NT2/D1 (cell line): Measurements from ENCODE around the gene PPP6R3.

Experiments
- DNase-seq: peaks from one replicate; pipeline ENCODE4 v3.0.0-alpha.2; 2011; ENCODE audit warnings: low read depth, low spot score
- H3K27me3 ChIP-seq: 2 replicates; pipeline ENCODE4 v1.6.0; 2011; ENCODE audit warnings: mild to moderate bottlenecking; ENCODE audit not compliant: insufficient read length, insufficient read depth
- H3K36me3 ChIP-seq: 2 replicates; pipeline ENCODE4 v1.6.1; 2011; ENCODE audit warnings: mild to moderate bottlenecking, low read length, mixed read lengths; ENCODE audit not compliant: insufficient read depth, insufficient read length
- H3K4me1 ChIP-seq: 2 replicates; pipeline ENCODE4 v1.5.1; 2011; ENCODE audit not compliant: insufficient read depth, insufficient read length
- H3K4me3 ChIP-seq: 2 replicates; pipeline ENCODE4 v1.5.1; 2011; ENCODE audit warnings: low read depth; ENCODE audit not compliant: insufficient read length
- H3K9ac ChIP-seq: 2 replicates; pipeline ENCODE4 v1.6.0; 2011; ENCODE audit warnings: low read depth; ENCODE audit not compliant: insufficient read length
- H3K9me3 ChIP-seq: 2 replicates; pipeline ENCODE4 v1.5.1; 2011; ENCODE audit warnings: mild to moderate bottlenecking, low read length; ENCODE audit not compliant: insufficient read depth
- SUZ12 ChIP-seq: IDR thresholded peaks from 2 replicates; pipeline ENCODE4 v1.6.1; 2011; ENCODE audit not compliant: insufficient read length, insufficient read depth; ENCODE audit errors: extremely low read depth
- YY1 ChIP-seq: IDR thresholded peaks from 2 replicates; pipeline ENCODE4 v1.6.1; 2011; ENCODE audit not compliant: insufficient read length, insufficient read depth
- ZNF274 ChIP-seq: IDR thresholded peaks from 2 replicates; pipeline ENCODE4 v1.6.1; 2011; ENCODE audit warnings: mild to moderate bottlenecking, low read depth, low read length

The PPP6R3 gene

GRCh38 chr11:68418648-68419047, 41.9 kb upstream of the PPP6R3 start:
- Histone ChIP-seq H3K9ac (no peak overlapping the region), H3K9me3 (no peaks in the 10 kb centered on the region), H3K4me1 (no peaks in the 10 kb centered on the region), H3K27me3 (no peaks in the 10 kb centered on the region), H3K36me3 (peaks cover 43% of the 10 kb centered on the region), H3K4me3 (no peak overlapping the region)
- TF ChIP-seq ZNF274 (no peak), SUZ12 (no peak), YY1 (no peak)
- no peak for DNase-seq

DNA sequence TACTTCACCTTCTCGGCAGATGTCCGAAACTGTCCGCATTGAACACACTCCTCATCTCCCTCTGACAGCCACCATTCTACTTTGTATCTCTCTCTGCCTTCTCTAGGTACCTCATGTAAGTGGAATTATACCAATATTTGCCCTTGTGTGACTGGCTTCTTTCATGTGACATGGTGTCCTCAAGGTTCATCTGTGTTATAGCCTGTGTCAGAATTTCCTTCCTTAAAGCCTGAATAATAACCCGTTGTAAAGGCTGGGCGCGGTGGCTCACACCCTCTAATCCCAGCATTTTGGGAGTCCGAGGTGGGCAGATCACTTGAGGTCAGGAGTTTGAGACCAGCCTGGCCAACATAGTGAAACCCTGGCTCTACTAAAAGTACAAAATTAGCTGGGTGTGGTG, 40.4 kb upstream of the PPP6R3 start:
- no peak for TF ChIP-seq ZNF274
- no peak for TF ChIP-seq YY1
- TF ChIP-seq SUZ12 = no peak
- DNase-seq = no peak
- Histone ChIP-seq H3K9ac (no peak overlapping the region), H3K36me3 (peaks cover 37% of the 10 kb centered on the region), H3K27me3 (no peaks in the 10 kb centered on the region), H3K9me3 (no peaks in the 10 kb centered on the region), H3K4me1 (no peaks in the 10 kb centered on the region), H3K4me3 (no peak overlapping the region)

GRCh38 chr11:68423481-68423880, 37.1 kb upstream of the PPP6R3 start:
- Histone ChIP-seq H3K27me3 (no peaks in the 10 kb centered on the region), H3K4me1 (no peaks in the 10 kb centered on the region), H3K9me3 (no peaks in the 10 kb centered on the region; the same call in 1 of the 2 replicates), H3K4me3 (no peak overlapping the region), H3K9ac (no peak overlapping the region), H3K36me3 (peaks cover 47% of the 10 kb centered on the region)
- TF ChIP-seq SUZ12 (no peak), ZNF274 (no peak), YY1 (no peak)
- DNase-seq = no peak

- TF ChIP-seq SUZ12 (no peak), ZNF274 (no peak), YY1 (no peak)
- H3K4me3 ChIP-seq = no peak overlapping the region
- peaks cover 2% of the 10 kb centered on the region; the same call in 1 of the 2 replicates for H3K9me3 ChIP-seq
- DNase-seq = no peak
- H3K9ac ChIP-seq = no peak overlapping the region
- H3K27me3 ChIP-seq = no peaks in the 10 kb centered on the region
- peaks cover 50% of the 10 kb centered on the region for H3K36me3 ChIP-seq
- no peaks in the 10 kb centered on the region for H3K4me1 ChIP-seq
Measured at GRCh38 chr11:68424101-68424632, 36.4 kb upstream of the PPP6R3 start.

- no peak for TF ChIP-seq ZNF274
- TF ChIP-seq SUZ12 = no peak
- TF ChIP-seq YY1 = no peak
- Histone ChIP-seq H3K9ac (no peak overlapping the region), H3K9me3 (peaks cover 11% of the 10 kb centered on the region), H3K27me3 (no peaks in the 10 kb centered on the region), H3K4me1 (no peaks in the 10 kb centered on the region), H3K36me3 (peaks cover 54% of the 10 kb centered on the region), H3K4me3 (no peak overlapping the region)
- DNase-seq = no peak
Measured at GRCh38 chr11:68424981-68425865, 35.3 kb upstream of the PPP6R3 start.

DNA sequence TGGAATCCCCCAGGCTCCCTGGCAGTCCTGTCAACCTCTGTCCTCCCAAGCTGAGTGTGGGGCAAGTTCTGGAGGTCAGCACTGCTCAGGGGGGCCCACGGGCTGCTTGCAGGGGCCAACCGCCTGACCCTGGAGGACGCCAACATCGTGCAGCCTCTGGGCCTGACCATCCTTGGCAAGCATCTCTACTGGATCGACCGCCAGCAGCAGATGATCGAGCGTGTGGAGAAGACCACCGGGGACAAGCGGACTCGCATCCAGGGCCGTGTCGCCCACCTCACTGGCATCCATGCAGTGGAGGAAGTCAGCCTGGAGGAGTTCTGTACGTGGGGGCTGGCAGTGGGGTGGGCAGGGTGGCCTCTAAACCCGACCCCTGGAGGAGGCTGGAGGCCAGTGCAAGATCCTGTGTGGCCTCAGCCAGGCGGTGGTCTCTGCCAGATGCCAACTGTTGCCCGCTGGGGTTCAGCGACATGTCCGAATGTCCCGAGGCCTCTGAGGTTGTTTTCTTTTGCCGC, 34.6 kb upstream of the PPP6R3 start:
- TF ChIP-seq SUZ12 (no peak), ZNF274 (no peak), YY1 (no peak)
- no peak for DNase-seq
- no peak overlapping the region for H3K9ac ChIP-seq
- H3K27me3 ChIP-seq = no peaks in the 10 kb centered on the region
- H3K4me3 ChIP-seq = no peak overlapping the region
- peaks cover 11% of the 10 kb centered on the region for H3K9me3 ChIP-seq
- peaks cover 61% of the 10 kb centered on the region for H3K36me3 ChIP-seq
- H3K4me1 ChIP-seq = no peaks in the 10 kb centered on the region

- H3K4me1 ChIP-seq = no peaks in the 10 kb centered on the region
- H3K9ac ChIP-seq = no peak overlapping the region
- TF ChIP-seq ZNF274 (no peak), YY1 (no peak), SUZ12 (no peak)
- H3K27me3 ChIP-seq = no peaks in the 10 kb centered on the region
- peaks cover 11% of the 10 kb centered on the region for H3K9me3 ChIP-seq
- no peak for DNase-seq
- peaks cover 64% of the 10 kb centered on the region for H3K36me3 ChIP-seq
- H3K4me3 ChIP-seq = no peak overlapping the region
Measured at GRCh38 chr11:68429661-68430060, 30.9 kb upstream of the PPP6R3 start.
